ENCODE data around the gene GRIK5. TPM values are rescaled to one million over a fixed set of nuclear protein-coding genes. Genes with fewer than 3 reads are reported as not detected.

The GRIK5 gene
- total and polyA plus RNA-seq, 4 donors = 0.09 to 0.42 (median 0.17) TPM; not detected in 1

DNA sequence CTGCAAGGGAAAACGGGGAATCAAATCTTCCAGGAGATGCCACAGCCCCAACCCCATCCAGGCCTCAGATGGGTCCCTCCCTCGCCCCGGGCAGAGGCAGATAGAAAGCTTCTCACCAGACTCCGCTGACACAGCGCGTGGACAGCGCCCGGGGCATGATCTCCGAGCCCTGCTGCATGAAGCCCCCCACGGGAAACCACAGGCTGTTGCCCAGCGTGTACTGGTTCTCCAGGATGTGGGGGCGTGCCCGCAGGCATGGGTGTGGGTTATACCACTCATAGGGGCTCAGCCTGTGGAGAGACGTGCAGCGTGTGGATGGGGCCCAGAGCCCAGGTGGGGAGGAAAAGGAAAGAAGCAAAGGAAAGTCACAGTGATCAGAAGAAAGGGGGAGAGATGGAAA is 48.8 kb downstream of the GRIK5 start:
- Histone ChIP-seq H3K27ac (ENCODE audit: low read depth in 1 of 2, low read length in 2 of 2) (no peak overlapping the region), H3K4me1 (ENCODE audit: control insufficient read depth in 4 of 4, insufficient read depth in 4 of 4, low read length in 3 of 4) (peaks cover 0 to 4% (median 0%) of the 10 kb centered on the region in 4 donors), H3K4me3 (ENCODE audit: low read depth in 1 of 3, low read length in 3 of 3) (no peak overlapping the region), H3K36me3 (ENCODE audit: control insufficient read depth in 4 of 4, insufficient read depth in 3 of 4, low read depth in 1 of 4, low read length in 3 of 4) (no peaks in the 10 kb centered on the region), H3K9me3 (ENCODE audit: control insufficient read depth in 4 of 4, low read length in 3 of 4) (no peaks in the 10 kb centered on the region), H3K27me3 (ENCODE audit: control insufficient read depth in 4 of 4, insufficient read depth in 4 of 4, low read length in 3 of 4) (peaks cover 0 to 3% (median 0%) of the 10 kb centered on the region in 4 donors), H3K9ac (ENCODE audit: low read depth in 1 of 2, low read length in 2 of 2) (no peak overlapping the region)
- TF ChIP-seq RAD21 (IDR thresholded peaks at IDR 0.05) (no peak), ATF3 (IDR thresholded peaks at IDR 0.05) (no peak), YY1 (IDR thresholded peaks at IDR 0.05) (no peak), GABPA (IDR thresholded peaks at IDR 0.05 in 1 of 2, conservative IDR thresholded peaks at IDR 0.05 in 1 of 2) (no peak), REST (IDR thresholded peaks at IDR 0.05) (no peak), RXRA (IDR thresholded peaks at IDR 0.05) (no peak), HNF4A (conservative IDR thresholded peaks at IDR 0.05) (no peak), TAF1 (conservative IDR thresholded peaks at IDR 0.05) (no peak), EGR1 (IDR thresholded peaks at IDR 0.05; ENCODE audit: low read depth in 2 of 2) (no peak), NR2F2 (IDR thresholded peaks at IDR 0.05) (no peak), JUND (IDR thresholded peaks at IDR 0.05) (no peak), SP1 (IDR thresholded peaks at IDR 0.05) (no peak), FOXA2 (IDR thresholded peaks at IDR 0.05) (no peak), MAX (IDR thresholded peaks at IDR 0.05) (no peak)
- TF ChIP-seq, protein P1, sequence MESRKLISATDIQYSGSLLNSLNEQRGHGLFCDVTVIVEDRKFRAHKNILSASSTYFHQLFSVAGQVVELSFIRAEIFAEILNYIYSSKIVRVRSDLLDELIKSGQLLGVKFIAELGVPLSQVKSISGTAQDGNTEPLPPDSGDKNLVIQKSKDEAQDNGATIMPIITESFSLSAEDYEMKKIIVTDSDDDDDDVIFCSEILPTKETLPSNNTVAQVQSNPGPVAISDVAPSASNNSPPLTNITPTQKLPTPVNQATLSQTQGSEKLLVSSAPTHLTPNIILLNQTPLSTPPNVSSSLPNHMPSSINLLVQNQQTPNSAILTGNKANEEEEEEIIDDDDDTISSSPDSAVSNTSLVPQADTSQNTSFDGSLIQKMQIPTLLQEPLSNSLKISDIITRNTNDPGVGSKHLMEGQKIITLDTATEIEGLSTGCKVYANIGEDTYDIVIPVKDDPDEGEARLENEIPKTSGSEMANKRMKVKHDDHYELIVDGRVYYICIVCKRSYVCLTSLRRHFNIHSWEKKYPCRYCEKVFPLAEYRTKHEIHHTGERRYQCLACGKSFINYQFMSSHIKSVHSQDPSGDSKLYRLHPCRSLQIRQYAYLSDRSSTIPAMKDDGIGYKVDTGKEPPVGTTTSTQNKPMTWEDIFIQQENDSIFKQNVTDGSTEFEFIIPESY (IDR thresholded peaks at IDR 0.05) = no peak
- 86% methylated on average over 15 of the region's 15 CpGs for WGBS
- DNase-seq (ENCODE audit: low spot score) = no peak

- no peak overlapping the region for H3K4me3 ChIP-seq (ENCODE audit: low read depth in 1 of 3, low read length in 3 of 3)
- DNase-seq (ENCODE audit: low spot score) = no peak
- no peak overlapping the region for H3K27ac ChIP-seq (ENCODE audit: low read depth in 1 of 2, low read length in 2 of 2)
- no peaks in the 10 kb centered on the region for H3K36me3 ChIP-seq (ENCODE audit: control insufficient read depth in 4 of 4, insufficient read depth in 3 of 4, low read depth in 1 of 4, low read length in 3 of 4)
- no peak overlapping the region for H3K9ac ChIP-seq (ENCODE audit: low read depth in 1 of 2, low read length in 2 of 2)
- no peaks in the 10 kb centered on the region for H3K4me1 ChIP-seq (ENCODE audit: control insufficient read depth in 4 of 4, insufficient read depth in 4 of 4, low read length in 3 of 4)
- TF ChIP-seq GABPA (IDR thresholded peaks at IDR 0.05 in 1 of 2, conservative IDR thresholded peaks at IDR 0.05 in 1 of 2) (no peak), RAD21 (IDR thresholded peaks at IDR 0.05) (no peak), TAF1 (conservative IDR thresholded peaks at IDR 0.05) (no peak), FOXA1 (IDR thresholded peaks at IDR 0.05) (no peak), HNF4G (IDR thresholded peaks at IDR 0.05) (no peak), NR2F2 (IDR thresholded peaks at IDR 0.05) (no peak)
- no peaks in the 10 kb centered on the region for H3K9me3 ChIP-seq (ENCODE audit: control insufficient read depth in 4 of 4, low read length in 3 of 4)
- WGBS = 69% methylated on average over 11 of the region's 11 CpGs
- no peaks in the 10 kb centered on the region for H3K27me3 ChIP-seq (ENCODE audit: control insufficient read depth in 4 of 4, insufficient read depth in 4 of 4, low read length in 3 of 4)
These were observed 51.4 kb downstream of the GRIK5 start for GRCh38 chr19:42018503-42019193.

Data from liver (tissue), 9 donors.